ENCODE data around the gene RAPGEF3.

Gene RAPGEF3

DNA sequence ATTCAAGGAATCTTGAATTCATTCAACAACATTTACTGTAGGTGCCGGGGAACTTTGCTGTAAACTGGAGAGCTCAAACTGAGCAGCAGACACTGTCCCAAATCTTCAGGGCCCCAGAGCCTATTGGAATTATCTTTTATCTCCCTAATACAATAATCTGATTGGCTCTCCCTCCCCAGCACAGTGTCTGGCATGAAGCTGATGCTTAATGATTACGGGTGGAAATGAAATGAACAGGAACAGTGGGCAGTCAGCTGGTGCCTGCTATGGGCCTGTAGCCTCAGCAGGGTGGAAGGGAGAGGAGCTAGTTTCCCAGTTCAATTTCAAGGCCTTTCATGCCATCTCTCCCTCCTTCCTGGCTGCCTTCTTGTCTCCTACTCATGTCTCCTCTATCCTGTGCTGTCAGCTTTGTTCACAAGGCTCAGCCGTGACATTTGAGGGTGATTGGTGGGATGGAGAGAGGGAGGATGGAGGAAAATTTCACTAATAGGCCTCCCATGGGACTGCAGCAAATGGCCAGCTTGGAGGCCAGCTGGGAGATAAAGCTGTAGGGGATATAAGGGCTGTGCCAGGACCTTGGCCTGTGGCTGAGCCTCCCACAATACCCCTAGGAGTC, 4.3 kb upstream of the RAPGEF3 start:
- Histone ChIP-seq H3K9ac (ENCODE audit: insufficient read length, low read depth) (no peak overlapping the region), H3K36me3 (ENCODE audit: insufficient read depth, insufficient read length, low read length) (no peaks in the 10 kb centered on the region), H3K4me3 (ENCODE audit: insufficient read length, low read depth) (no peak overlapping the region), H3K9me3 (ENCODE audit: insufficient read depth, low read length) (no peaks in the 10 kb centered on the region), H3K27me3 (ENCODE audit: insufficient read depth, insufficient read length) (peaks cover 5% of the 10 kb centered on the region), H3K4me1 (ENCODE audit: insufficient read depth, insufficient read length) (peaks cover 17% of the 10 kb centered on the region)
- DNase-seq (ENCODE audit: low read depth, low spot score) = no peak
- no peak for TF ChIP-seq SUZ12 (IDR thresholded peaks at IDR 0.05; ENCODE audit: extremely low read depth, insufficient read depth, insufficient read length)
- TF ChIP-seq ZNF274 (IDR thresholded peaks at IDR 0.05; ENCODE audit: low read depth, low read length) = no peak
- TF ChIP-seq YY1 (IDR thresholded peaks at IDR 0.05; ENCODE audit: insufficient read depth, insufficient read length) = no peak

DNA sequence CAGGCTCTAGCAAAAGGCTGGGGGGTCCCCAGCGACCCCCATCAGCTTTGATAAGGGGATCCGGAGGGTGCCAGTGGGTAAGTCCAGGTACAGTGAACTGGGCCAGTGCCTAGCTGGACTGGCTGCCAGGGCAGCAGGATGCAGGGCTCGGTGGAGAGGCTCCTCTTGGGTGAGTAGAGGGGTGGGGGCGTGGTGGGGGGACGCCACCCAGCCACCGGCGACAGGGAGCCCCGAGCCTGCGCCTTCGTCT, 171 bp downstream of the RAPGEF3 start:
- Histone ChIP-seq H3K4me1 (ENCODE audit: insufficient read depth, insufficient read length) (peaks cover 22% of the 10 kb centered on the region), H3K9ac (ENCODE audit: insufficient read length, low read depth) (peak overlapping the region; percentile 77), H3K36me3 (ENCODE audit: insufficient read depth, insufficient read length, low read length) (no peaks in the 10 kb centered on the region), H3K27me3 (ENCODE audit: insufficient read depth, insufficient read length) (peaks cover 15% of the 10 kb centered on the region), H3K4me3 (ENCODE audit: insufficient read length, low read depth) (peak overlapping the region; percentile 45), H3K9me3 (ENCODE audit: insufficient read depth, low read length) (no peaks in the 10 kb centered on the region)
- DNase-seq (ENCODE audit: low read depth, low spot score) = no peak
- TF ChIP-seq YY1 (IDR thresholded peaks at IDR 0.05; ENCODE audit: insufficient read depth, insufficient read length) (no peak), ZNF274 (IDR thresholded peaks at IDR 0.05; ENCODE audit: low read depth, low read length) (no peak), SUZ12 (IDR thresholded peaks at IDR 0.05; ENCODE audit: extremely low read depth, insufficient read depth, insufficient read length) (no peak)

DNA sequence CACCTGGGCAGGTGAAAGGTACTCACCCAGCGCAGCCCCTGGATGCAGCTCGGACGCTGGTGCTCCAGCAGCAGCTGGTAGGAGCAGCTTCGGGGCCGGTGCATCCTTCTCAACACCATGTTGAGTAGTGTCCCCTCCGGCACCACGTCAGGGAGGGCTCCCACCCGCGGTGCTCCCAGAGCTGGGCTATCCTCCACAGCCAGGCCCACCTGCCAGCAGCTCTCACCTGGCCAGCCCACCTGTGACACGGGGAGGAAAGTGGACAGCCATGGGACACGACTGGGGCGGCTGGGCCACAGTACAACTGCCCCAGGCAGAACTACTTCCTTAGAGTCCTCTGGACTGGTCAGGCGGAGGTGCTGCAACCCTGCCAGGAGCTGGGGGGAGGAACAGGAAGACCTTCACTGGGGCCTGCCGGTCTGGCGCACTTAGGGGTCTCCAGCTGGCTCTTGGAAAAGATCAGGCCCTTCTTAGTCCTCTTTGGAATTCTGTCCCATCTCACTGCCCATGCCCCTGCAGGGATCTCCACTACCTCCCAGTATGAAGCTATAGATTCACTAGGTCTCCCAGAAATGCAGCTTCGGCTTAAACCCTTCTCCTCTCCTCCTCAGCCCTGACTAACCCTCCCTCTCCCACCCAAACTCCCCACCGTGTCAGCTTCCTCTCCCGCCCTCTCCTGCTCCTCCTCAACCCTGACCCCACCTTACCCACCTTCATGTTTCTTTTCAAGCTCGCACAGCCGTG, 668 bp downstream of the RAPGEF3 start:
- Histone ChIP-seq H3K4me1 (ENCODE audit: insufficient read depth, insufficient read length) (peaks cover 22% of the 10 kb centered on the region), H3K9me3 (ENCODE audit: insufficient read depth, low read length) (no peaks in the 10 kb centered on the region), H3K9ac (ENCODE audit: insufficient read length, low read depth) (peak overlapping the region; percentile 53), H3K36me3 (ENCODE audit: insufficient read depth, insufficient read length, low read length) (no peaks in the 10 kb centered on the region), H3K4me3 (ENCODE audit: insufficient read length, low read depth) (peak overlapping the region; percentile 45), H3K27me3 (ENCODE audit: insufficient read depth, insufficient read length) (peaks cover 15% of the 10 kb centered on the region)
- TF ChIP-seq SUZ12 (IDR thresholded peaks at IDR 0.05; ENCODE audit: extremely low read depth, insufficient read depth, insufficient read length) = no peak
- no peak for TF ChIP-seq ZNF274 (IDR thresholded peaks at IDR 0.05; ENCODE audit: low read depth, low read length)
- TF ChIP-seq YY1 (IDR thresholded peaks at IDR 0.05; ENCODE audit: insufficient read depth, insufficient read length) = no peak
- DNase-seq (ENCODE audit: low read depth, low spot score) = no peak

DNA sequence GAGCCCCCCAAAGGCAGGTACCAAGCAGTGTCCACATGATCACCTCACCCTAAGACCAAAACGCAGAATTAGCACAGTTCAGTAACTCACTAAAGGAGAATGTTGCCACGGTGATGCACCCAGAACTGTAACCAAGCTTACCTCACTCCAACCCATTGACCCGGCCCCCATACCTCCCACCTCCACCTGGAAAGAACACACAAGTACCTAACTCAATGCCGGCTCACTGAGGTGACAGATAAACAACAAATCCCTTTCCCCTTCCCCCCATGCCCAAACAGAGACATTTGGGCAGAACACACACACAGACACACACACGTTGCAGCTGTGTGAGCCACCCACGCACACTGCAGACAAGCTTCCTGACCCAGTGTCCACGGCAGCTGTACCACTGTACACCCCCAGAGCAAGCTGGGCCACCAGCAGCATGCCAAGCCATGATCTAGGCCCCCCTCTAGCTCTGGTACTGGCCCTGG, 1.3 kb downstream of the RAPGEF3 start:
- H3K9me3 ChIP-seq (ENCODE audit: insufficient read depth, low read length) = no peaks in the 10 kb centered on the region
- peaks cover 22% of the 10 kb centered on the region for H3K4me1 ChIP-seq (ENCODE audit: insufficient read depth, insufficient read length)
- no peak for TF ChIP-seq ZNF274 (IDR thresholded peaks at IDR 0.05; ENCODE audit: low read depth, low read length)
- TF ChIP-seq SUZ12 (IDR thresholded peaks at IDR 0.05; ENCODE audit: extremely low read depth, insufficient read depth, insufficient read length) = no peak
- H3K27me3 ChIP-seq (ENCODE audit: insufficient read depth, insufficient read length) = peaks cover 15% of the 10 kb centered on the region
- H3K4me3 ChIP-seq (ENCODE audit: insufficient read length, low read depth) = no peak overlapping the region
- H3K9ac ChIP-seq (ENCODE audit: insufficient read length, low read depth) = no peak overlapping the region
- DNase-seq (ENCODE audit: low read depth, low spot score) = no peak
- no peaks in the 10 kb centered on the region for H3K36me3 ChIP-seq (ENCODE audit: insufficient read depth, insufficient read length, low read length)

DNA sequence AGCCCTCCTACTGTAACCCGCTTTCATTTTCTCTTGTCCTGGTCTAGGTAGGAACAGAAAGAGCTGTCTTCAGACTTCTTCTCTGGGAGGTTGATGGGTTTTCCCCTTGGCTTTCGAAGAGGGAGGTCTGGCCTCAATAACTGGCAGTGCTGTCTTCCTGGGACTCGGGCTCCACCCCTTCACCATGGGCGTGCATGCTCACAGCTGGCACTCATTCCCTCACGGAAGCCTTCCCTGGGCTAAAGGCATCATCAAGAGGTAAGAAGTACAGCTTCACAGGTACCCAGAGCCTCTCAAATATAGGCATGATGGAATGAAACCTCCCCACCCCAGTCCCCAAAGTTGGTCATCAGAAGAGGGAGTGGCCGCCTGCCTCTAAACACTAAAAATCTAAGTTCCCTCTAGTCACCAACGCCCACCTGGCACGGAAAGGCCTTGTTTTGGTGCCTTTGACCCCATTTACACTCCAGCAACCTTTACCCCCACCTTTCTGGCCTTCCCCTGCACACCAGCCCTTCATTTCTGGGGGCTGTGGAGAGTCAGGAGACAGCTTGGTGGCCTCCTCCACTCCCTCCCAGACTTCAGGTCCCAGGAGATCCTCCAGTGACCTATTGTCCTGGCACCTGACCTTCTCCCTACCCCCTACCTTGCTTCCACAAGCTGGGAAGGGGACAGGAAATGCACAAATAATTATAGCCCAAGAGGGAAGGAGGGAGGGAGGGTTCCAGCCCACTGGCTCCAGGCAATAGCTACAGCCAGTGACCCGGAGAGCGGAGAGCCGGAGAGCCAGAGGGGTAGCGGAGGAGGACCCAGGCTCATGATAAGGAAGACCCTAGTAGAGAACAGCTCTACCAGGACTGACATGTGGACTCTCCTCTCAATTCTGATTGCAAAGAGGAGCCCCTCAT, 2.8 kb downstream of the RAPGEF3 start:
- Histone ChIP-seq H3K36me3 (ENCODE audit: insufficient read depth, insufficient read length, low read length) (no peaks in the 10 kb centered on the region), H3K4me1 (ENCODE audit: insufficient read depth, insufficient read length) (peaks cover 22% of the 10 kb centered on the region), H3K9me3 (ENCODE audit: insufficient read depth, low read length) (no peaks in the 10 kb centered on the region), H3K4me3 (ENCODE audit: insufficient read length, low read depth) (no peak overlapping the region), H3K9ac (ENCODE audit: insufficient read length, low read depth) (no peak overlapping the region), H3K27me3 (ENCODE audit: insufficient read depth, insufficient read length) (peaks cover 15% of the 10 kb centered on the region)
- DNase-seq (ENCODE audit: low read depth, low spot score) = no peak
- TF ChIP-seq YY1 (IDR thresholded peaks at IDR 0.05; ENCODE audit: insufficient read depth, insufficient read length) (no peak), SUZ12 (IDR thresholded peaks at IDR 0.05; ENCODE audit: extremely low read depth, insufficient read depth, insufficient read length) (no peak), ZNF274 (IDR thresholded peaks at IDR 0.05; ENCODE audit: low read depth, low read length) (no peak)

DNA sequence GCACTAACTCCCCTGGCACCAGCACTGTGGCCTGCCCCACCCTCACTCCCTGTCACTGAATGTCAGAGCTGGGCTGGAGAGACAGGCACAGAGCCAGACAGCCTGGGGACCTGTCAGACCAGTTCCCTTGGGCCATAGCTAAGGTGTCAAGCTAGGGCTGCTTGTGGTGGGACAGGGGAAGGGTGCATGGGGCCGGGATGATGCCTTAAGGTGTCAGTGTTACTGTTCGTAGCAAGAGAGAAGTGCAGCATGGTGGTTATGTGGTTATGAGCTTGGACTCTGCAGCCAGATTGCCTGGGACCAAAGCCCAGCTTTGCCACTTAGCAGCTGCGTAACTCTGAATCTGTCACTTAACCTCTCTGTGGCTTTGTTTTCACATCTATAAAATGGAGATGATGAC, 3.8 kb downstream of the RAPGEF3 start:
- no peaks in the 10 kb centered on the region for H3K36me3 ChIP-seq (ENCODE audit: insufficient read depth, insufficient read length, low read length)
- DNase-seq (ENCODE audit: low read depth, low spot score) = no peak
- H3K27me3 ChIP-seq (ENCODE audit: insufficient read depth, insufficient read length) = peaks cover 15% of the 10 kb centered on the region
- TF ChIP-seq SUZ12 (IDR thresholded peaks at IDR 0.05; ENCODE audit: extremely low read depth, insufficient read depth, insufficient read length) = no peak
- no peak for TF ChIP-seq YY1 (IDR thresholded peaks at IDR 0.05; ENCODE audit: insufficient read depth, insufficient read length)
- TF ChIP-seq ZNF274 (IDR thresholded peaks at IDR 0.05; ENCODE audit: low read depth, low read length) = no peak
- H3K4me1 ChIP-seq (ENCODE audit: insufficient read depth, insufficient read length) = peaks cover 22% of the 10 kb centered on the region
- no peak overlapping the region for H3K4me3 ChIP-seq (ENCODE audit: insufficient read length, low read depth)
- H3K9me3 ChIP-seq (ENCODE audit: insufficient read depth, low read length) = no peaks in the 10 kb centered on the region
- no peak overlapping the region for H3K9ac ChIP-seq (ENCODE audit: insufficient read length, low read depth)

DNA sequence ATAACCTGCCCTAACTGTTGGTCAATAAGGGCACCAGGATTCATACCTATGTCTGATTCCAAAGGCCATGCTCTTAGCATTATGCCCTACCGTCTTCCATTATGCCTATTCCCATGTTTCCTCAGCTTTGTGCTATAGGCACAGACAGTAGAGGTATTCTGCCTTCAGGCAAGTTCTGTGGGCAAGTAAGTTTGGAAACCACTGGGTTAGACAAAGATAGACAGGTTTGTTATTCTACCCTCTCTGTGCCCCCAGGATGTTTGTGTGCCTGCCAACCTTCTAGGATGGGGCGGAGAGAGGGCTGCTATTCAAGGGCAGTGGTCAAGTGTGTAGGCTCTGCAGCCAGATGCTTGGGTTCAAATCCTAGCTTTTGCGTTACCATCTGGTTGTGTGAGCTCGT, 4.6 kb downstream of the RAPGEF3 start:
- no peak overlapping the region for H3K4me3 ChIP-seq (ENCODE audit: insufficient read length, low read depth)

More for the DNA sequence above, 4.6 kb downstream of the RAPGEF3 start:
- no peak for DNase-seq (ENCODE audit: low read depth, low spot score)
- H3K9me3 ChIP-seq (ENCODE audit: insufficient read depth, low read length) = no peaks in the 10 kb centered on the region
- no peaks in the 10 kb centered on the region for H3K36me3 ChIP-seq (ENCODE audit: insufficient read depth, insufficient read length, low read length)
- H3K4me1 ChIP-seq (ENCODE audit: insufficient read depth, insufficient read length) = peaks cover 18% of the 10 kb centered on the region
- H3K27me3 ChIP-seq (ENCODE audit: insufficient read depth, insufficient read length) = peaks cover 15% of the 10 kb centered on the region
- H3K9ac ChIP-seq (ENCODE audit: insufficient read length, low read depth) = no peak overlapping the region
- TF ChIP-seq SUZ12 (IDR thresholded peaks at IDR 0.05; ENCODE audit: extremely low read depth, insufficient read depth, insufficient read length) (no peak), YY1 (IDR thresholded peaks at IDR 0.05; ENCODE audit: insufficient read depth, insufficient read length) (no peak)
